ENCODE data around the gene MYMK. TPM values are rescaled to one million over a fixed set of nuclear protein-coding genes. Genes with fewer than 3 reads are reported as not detected.
A peak's percentile ranks its signal among the peaks of the same experiment; 100 is the strongest.

The MYMK gene
- total RNA-seq, 1 experiment from 2014 or later, result not detected

GRCh38 chr9:133487331-133487725, 37.4 kb downstream of the MYMK start:
- no peak overlapping the region for H3K4me2 ChIP-seq (ENCODE audit: low read length)
- H3K36me3 ChIP-seq (ENCODE audit: control insufficient read depth in 1 of 2, insufficient read depth in 2 of 2, low read length in 2 of 2), result no peaks in the 10 kb centered on the region
- POLR2A ChIA-PET, result no interaction called here
- H3K27me3 ChIP-seq (ENCODE audit: insufficient read depth, low read length), result no peaks in the 10 kb centered on the region
- H3K9me3 ChIP-seq (ENCODE audit: control insufficient read depth in 1 of 2, insufficient read depth in 1 of 2, low read depth in 1 of 2, low read length in 2 of 2), result no peaks in the 10 kb centered on the region
- H3K4me1 ChIP-seq (ENCODE audit: control insufficient read depth in 1 of 2, insufficient read depth in 2 of 2, low read length in 2 of 2), result peaks cover 17 to 22% of the 10 kb centered on the region in 2 experiments; a peak in 3 of 4 replicates
- RAD21 ChIA-PET (ENCODE audit: low non-redundant PET in 1 of 2, low total read pairs in 2 of 2, uncharacterized antibody in 2 of 2, unreplicated experiment in 2 of 2), result interaction anchor here in 1 of 2 experiments (1.1 kb wide), 1 partner anchor 28 kb away, joined by 5 read pairs; the partner anchor contains the start of gene CACFD1
- no peak overlapping the region for H3K4me3 ChIP-seq (replicated peaks in 1 of 2; ENCODE audit: low read depth in 1 of 2, low read length in 2 of 2)
- H3K9ac ChIP-seq (ENCODE audit: low read length), result no peak overlapping the region
- DNase-seq (ENCODE audit: low read depth, low spot score) (no peak), ATAC-seq (no peak)
- CTCF ChIA-PET, result interaction anchor here (1.4 to 1.8 kb wide), 2 partner anchors 28 to 110 kb away, joined by 3 to 7 read pairs; partner anchors contain the start of gene CACFD1
- intact Hi-C loops (cut with micrococcal nuclease), result loop anchor here (5.0 kb wide), 2 partner anchors 130 to 150 kb away; partner anchors contain the start of genes SURF1, SURF2 and SURF6
- no peaks in the 10 kb centered on the region for H3K9me2 ChIP-seq (ENCODE audit: insufficient read depth)
- no peak overlapping the region for H2AFZ ChIP-seq (ENCODE audit: low read depth, low read length, poor library complexity, severe bottlenecking)
- no peak overlapping the region for H3K27ac ChIP-seq (ENCODE audit: low read depth, low read length)
- no peaks in the 10 kb centered on the region for H3K79me2 ChIP-seq (ENCODE audit: insufficient read depth, low read length)
- no TSS peak for BruUV-seq (replicated peaks)
- no peaks in the 10 kb centered on the region for H4K20me1 ChIP-seq (ENCODE audit: insufficient read depth)
- TF ChIP-seq MAX (IDR thresholded peaks at IDR 0.05) (no peak), CEBPB (IDR thresholded peaks at IDR 0.05; ENCODE audit: low read depth) (no peak), ELF1 (IDR thresholded peaks at IDR 0.05; ENCODE audit: borderline replicate concordance, low read depth) (no peak), ATF3 (IDR thresholded peaks at IDR 0.05) (no peak), SRF (IDR thresholded peaks at IDR 0.05; ENCODE audit: low read depth) (no peak)

GRCh38 chr9:133485531-133486260, 39.1 kb downstream of the MYMK start:
- DNase-seq (ENCODE audit: low read depth, low spot score), result no peak
- TF ChIP-seq SIN3A (IDR thresholded peaks at IDR 0.05; ENCODE audit: low read depth) (no peak), POLR2AphosphoS5 (IDR thresholded peaks at IDR 0.05; ENCODE audit: low read depth, low read length) (no peak), ZFX (IDR thresholded peaks at IDR 0.05) (no peak)
- Histone ChIP-seq H3K9me3 (ENCODE audit: control insufficient read depth in 1 of 2, insufficient read depth in 1 of 2, low read depth in 1 of 2, low read length in 2 of 2) (no peaks in the 10 kb centered on the region), H3K9ac (ENCODE audit: low read length) (no peak overlapping the region), H3K79me2 (ENCODE audit: insufficient read depth, low read length) (no peaks in the 10 kb centered on the region), H3K4me1 (ENCODE audit: control insufficient read depth in 1 of 2, insufficient read depth in 2 of 2, low read length in 2 of 2) (peaks cover 17 to 22% of the 10 kb centered on the region in 2 experiments; a peak in 3 of 4 replicates), H3K4me3 (replicated peaks in 1 of 2; ENCODE audit: low read depth in 1 of 2, low read length in 2 of 2) (no peak overlapping the region), H3K4me2 (ENCODE audit: low read length) (peak overlapping the region; percentile 54), H3K27ac (ENCODE audit: low read depth, low read length) (peak overlapping the region; percentile 41; the same call in 1 of the 2 replicates), H2AFZ (ENCODE audit: low read depth, low read length, poor library complexity, severe bottlenecking) (peak overlapping the region; percentile 56), H4K20me1 (ENCODE audit: insufficient read depth) (no peaks in the 10 kb centered on the region), H3K9me2 (ENCODE audit: insufficient read depth) (no peaks in the 10 kb centered on the region), H3K27me3 (ENCODE audit: insufficient read depth, low read length) (no peaks in the 10 kb centered on the region), H3K36me3 (ENCODE audit: control insufficient read depth in 1 of 2, insufficient read depth in 2 of 2, low read length in 2 of 2) (no peaks in the 10 kb centered on the region)
- peak; percentile 52 for ATAC-seq
- ChIA-PET POLR2A (interaction anchor here (1.3 to 1.5 kb wide), 2 partner anchors 26 to 138 kb away, joined by 4 read pairs; partner anchors contain the start of genes CACFD1, MED22 and RPL7A), CTCF (interaction anchor here (1.0 to 1.7 kb wide), 8 partner anchors 10 to 464 kb away, joined by 3 to 15 read pairs (median 6); partner anchors contain the start of gene CACFD1), RAD21 (ENCODE audit: low non-redundant PET in 1 of 2, low total read pairs in 2 of 2, uncharacterized antibody in 2 of 2, unreplicated experiment in 2 of 2) (no interaction called here)
- no TSS peak for BruUV-seq (replicated peaks)
- intact Hi-C loops (cut with micrococcal nuclease), result loop anchor here (1.0 to 5.0 kb wide), 6 partner anchors 78 to 463 kb away; partner anchors contain the start of genes SURF1, SURF2 and SURF6

Data from HCT116 (cell line).